A549 (cell line): Measurements from ENCODE around the gene TNIK. TPM values are rescaled to one million over a fixed set of nuclear protein-coding genes. Genes with fewer than 3 reads are reported as not detected.

ENCODE experiments used
- ATAC-seq, 2 experiments: fragments of 200-7000 bp in 1 of 2; fragments of >200 bp in 1 of 2; cut with Nextera tagmentation in 1 of 2; cut with Tn5 transposase in 1 of 2; 3 replicates each; pipeline versions ENCODE4 v1.8.0 to v1.9.1; 2018 to 2020; ENCODE audit warnings: mild to moderate bottlenecking in 1 of 2, moderate library complexity in 1 of 2
- CTCF ChIA-PET: fragments of 300-600 bp; sonication (Branson Sonifier 250); formaldehyde crosslinking; extraction: SDS; loops from one replicate; lab custom pipeline; 2021; ENCODE audit warnings: antibody characterized with exemption, inconsistent platforms; lab: Yijun Ruan, JAX
- POLR2A ChIA-PET: fragments of 350-600 bp; formaldehyde crosslinking; extraction: SDS; loops from one replicate; lab custom pipeline; 2021; ENCODE audit warnings: antibody characterized with exemption, inconsistent platforms; lab: Yijun Ruan, JAX
- DNase-seq, 2 experiments: peaks; one replicate each; pipeline versions ENCODE4 v3.0.0 to v3.0.0-alpha.2; 2011 to 2016; ENCODE audit warnings: low read depth in 1 of 2, low spot score in 1 of 2
- FAIRE-seq: peaks from 2 replicates; lab custom pipeline; 2011; peaks lifted over from hg19 to GRCh38; lab: Jason Lieb, UNC
- H3K27ac ChIP-seq, 2 experiments: fragments of >200 bp; sonication (Bioruptor Twin); formaldehyde crosslinking; 3 replicates each; pipeline ENCODE4 v1.5.1; 2016 to 2017
- H3K4me1 ChIP-seq: fragments of >200 bp; sonication (Bioruptor Twin); formaldehyde crosslinking; 3 replicates; pipeline ENCODE4 v1.6.1; 2016
- H3K4me2 ChIP-seq: fragments of >200 bp; sonication (Bioruptor Twin); formaldehyde crosslinking; 3 replicates; pipeline ENCODE4 v1.6.1; 2016
- H3K4me3 ChIP-seq: fragments of >200 bp; sonication (Bioruptor Twin); formaldehyde crosslinking; 3 replicates; pipeline ENCODE4 v1.5.1; 2016
- H3K9me3 ChIP-seq: fragments of >200 bp; sonication (Bioruptor Twin); formaldehyde crosslinking; 3 replicates; pipeline ENCODE4 v1.6.1; 2016
- BHLHE40 ChIP-seq: IDR thresholded peaks from 2 replicates; pipeline ENCODE4 v1.6.1; 2012; ENCODE audit warnings: low read depth, low read length, inconsistent platforms
- CEBPB ChIP-seq, 2 experiments: fragments of >200 bp in 1 of 2; sonication (Bioruptor Twin) in 1 of 2; formaldehyde crosslinking in 1 of 2; IDR thresholded peaks; 2 replicates each; pipeline ENCODE4 v1.6.1; 2012 to 2016
- CHD4 ChIP-seq: fragments of 200-600 bp; sonication (generic); IDR thresholded peaks from 2 replicates; pipeline ENCODE4 v1.6.1; 2016; ENCODE audit warnings: antibody characterized with exemption, mild to moderate bottlenecking, borderline replicate concordance
- EHF ChIP-seq: fragments of 250-450 bp; sonication (Bioruptor Pico); IDR thresholded peaks from 2 replicates; pipeline ENCODE4 v1.5.0; 2020; ENCODE audit warnings: mild to moderate bottlenecking
- FOSB ChIP-seq: fragments of 250-450 bp; sonication (Bioruptor Pico); IDR thresholded peaks from 2 replicates; pipeline ENCODE4 v1.5.0; 2020; ENCODE audit warnings: mild to moderate bottlenecking, moderate library complexity
- FOSL2 ChIP-seq, 2 experiments: fragments of 450-650 bp in 1 of 2; fragments of >200 bp in 1 of 2; sonication (Bioruptor Twin) in 1 of 2; formaldehyde crosslinking; IDR thresholded peaks; 2 replicates each; pipeline versions ENCODE4 v1.5.0 to v1.6.1; 2016 to 2020; ENCODE audit warnings: mild to moderate bottlenecking in 1 of 2, moderate library complexity in 1 of 2
- GATA3 ChIP-seq: IDR thresholded peaks from 2 replicates; pipeline ENCODE4 v1.6.1; 2012; ENCODE audit warnings: borderline replicate concordance
- HEYL ChIP-seq: fragments of 250-450 bp; sonication (Bioruptor Pico); IDR thresholded peaks from 2 replicates; pipeline ENCODE4 v1.8.0; 2021; ENCODE audit warnings: mild to moderate bottlenecking, moderate library complexity
- KDM5A ChIP-seq: fragments of 200-600 bp; sonication (generic); IDR thresholded peaks from 2 replicates; pipeline ENCODE4 v1.6.1; 2016; ENCODE audit warnings: antibody characterized with exemption, mild to moderate bottlenecking
- NPAS2 ChIP-seq: fragments of 250-450 bp; sonication (Bioruptor Pico); IDR thresholded peaks from 2 replicates; pipeline ENCODE4 v1.8.0; 2022; ENCODE audit warnings: mild to moderate bottlenecking, moderate library complexity, borderline replicate concordance
- PHF8 ChIP-seq: fragments of 200-600 bp; sonication (generic); IDR thresholded peaks from 2 replicates; pipeline ENCODE4 v1.6.1; 2016; ENCODE audit warnings: low read depth, mild to moderate bottlenecking, antibody characterized with exemption, moderate library complexity, borderline replicate concordance
- POLR2A ChIP-seq: IDR thresholded peaks from 2 replicates; pipeline ENCODE4 v1.6.1; 2012; ENCODE audit warnings: mild to moderate bottlenecking, low read length
- RAD21 ChIP-seq, 2 experiments: fragments of >200 bp in 1 of 2; sonication (Bioruptor Twin) in 1 of 2; formaldehyde crosslinking in 1 of 2; IDR thresholded peaks in 1 of 2; conservative IDR thresholded peaks in 1 of 2; 2 replicates in 1 of 2; 3 replicates in 1 of 2; pipeline ENCODE4 v1.6.1; 2012 to 2018; ENCODE audit warnings: inconsistent platforms in 1 of 2
- RNF2 ChIP-seq: fragments of 200-600 bp; sonication (generic); IDR thresholded peaks from 2 replicates; pipeline ENCODE4 v1.6.1; 2016; ENCODE audit warnings: low read depth, mild to moderate bottlenecking, antibody characterized with exemption, moderate library complexity, borderline replicate concordance
- SREBF2 ChIP-seq: fragments of 450-650 bp; IDR thresholded peaks from 2 replicates; pipeline ENCODE4 v1.6.1; 2014; ENCODE audit warnings: mild to moderate bottlenecking, moderate library complexity
- TFCP2L1 ChIP-seq: fragments of 250-450 bp; sonication (Bioruptor Pico); IDR thresholded peaks from 2 replicates; pipeline ENCODE4 v1.5.0; 2021; ENCODE audit warnings: mild to moderate bottlenecking
- TP53 ChIP-seq: fragments of 250-450 bp; sonication (Bioruptor Pico); IDR thresholded peaks from 2 replicates; pipeline ENCODE4 v1.5.0; 2021; ENCODE audit warnings: mild to moderate bottlenecking, moderate library complexity
- ZFP36 ChIP-seq: fragments of 450-650 bp; IDR thresholded peaks from 2 replicates; pipeline ENCODE4 v1.6.1; 2014; ENCODE audit warnings: borderline replicate concordance; ENCODE audit not compliant: partially characterized antibody
- ZSCAN20 ChIP-seq: fragments of 250-450 bp; sonication (Bioruptor Pico); IDR thresholded peaks from 2 replicates; pipeline ENCODE4 v1.8.0; 2022; ENCODE audit warnings: mild to moderate bottlenecking, moderate library complexity
- WGBS: methylation state at CpG from one replicate; pipeline ENCODE4 v1.1.6; 2017; ENCODE audit errors: missing lambda C conversion rate; 5-methylcytosine and 5-hydroxymethylcytosine counted together
- polyA plus RNA-seq, 4 experiments: library from polyadenylated mRNA; depleted of rRNA in 3 of 4; stranded (reverse); fragments of >200 nt; fragmentation: RNase III in 1 of 4; extraction: RNeasy Plus Mini Kit Qiagen cat#74134 plus additional on column Dnase treatment in 1 of 4; gene quantifications; 2 replicates in 3 of 4; 3 replicates in 1 of 4; pipeline ENCODE4 v1.2.3, GENCODE V29; 2011 to 2017
- TF ChIP-seq, protein P1 (sequence below): fragments of >200 bp; sonication (Bioruptor Twin); formaldehyde crosslinking; IDR thresholded peaks from 3 replicates; pipeline ENCODE4 v1.6.1; 2016
- TF ChIP-seq, protein P2 (sequence below): fragments of 200-600 bp; sonication (generic); IDR thresholded peaks from 2 replicates; pipeline ENCODE4 v1.6.1; 2016; ENCODE audit warnings: antibody characterized with exemption, mild to moderate bottlenecking, moderate library complexity
- TF ChIP-seq, protein P3 (sequence below): IDR thresholded peaks from 2 replicates; pipeline ENCODE4 v1.6.1; 2012

Gene TNIK
- polyA plus RNA-seq, 2 of the 4 experiments (the other 2 are of a cell fraction), result 1.6 to 1.8 TPM

DNA sequence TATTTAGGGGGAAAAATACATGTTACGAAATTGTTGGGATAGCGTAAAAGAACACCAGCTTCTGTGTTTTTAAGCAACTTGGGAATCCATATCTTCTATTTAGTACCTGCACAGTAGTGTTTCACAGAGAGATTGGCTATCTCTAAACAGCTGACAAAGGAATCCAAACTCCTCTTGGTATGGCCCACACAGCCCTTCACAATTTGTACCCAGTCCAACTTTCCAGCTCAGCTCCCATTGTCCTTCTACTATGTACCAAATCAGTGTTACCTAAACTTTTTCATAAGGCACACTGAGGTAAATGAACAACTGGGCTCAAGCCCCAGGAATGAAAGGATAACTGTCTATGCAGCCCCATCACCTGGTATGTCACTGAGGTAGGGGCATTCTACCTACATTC lies 61.9 kb downstream of the TNIK start:
- H3K4me3 ChIP-seq, result no peak overlapping the region
- ChIA-PET CTCF (interaction anchor here (1.2 kb wide), 1 partner anchor 17 kb away, joined by 3 read pairs; no protein-coding TSS in a partner anchor), POLR2A (no interaction called here)
- WGBS, result 88% methylated on average over 2 of the region's 2 CpGs
- no peak overlapping the region for H3K4me2 ChIP-seq
- no peaks in the 10 kb centered on the region for H3K9me3 ChIP-seq
- ATAC-seq, result no peak
- TF ChIP-seq, protein P1, sequence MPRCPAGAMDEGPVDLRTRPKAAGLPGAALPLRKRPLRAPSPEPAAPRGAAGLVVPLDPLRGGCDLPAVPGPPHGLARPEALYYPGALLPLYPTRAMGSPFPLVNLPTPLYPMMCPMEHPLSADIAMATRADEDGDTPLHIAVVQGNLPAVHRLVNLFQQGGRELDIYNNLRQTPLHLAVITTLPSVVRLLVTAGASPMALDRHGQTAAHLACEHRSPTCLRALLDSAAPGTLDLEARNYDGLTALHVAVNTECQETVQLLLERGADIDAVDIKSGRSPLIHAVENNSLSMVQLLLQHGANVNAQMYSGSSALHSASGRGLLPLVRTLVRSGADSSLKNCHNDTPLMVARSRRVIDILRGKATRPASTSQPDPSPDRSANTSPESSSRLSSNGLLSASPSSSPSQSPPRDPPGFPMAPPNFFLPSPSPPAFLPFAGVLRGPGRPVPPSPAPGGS, result no peak
- no peak for TF ChIP-seq EHF (CRISPR knock-in tag)
- TF ChIP-seq, protein P2, sequence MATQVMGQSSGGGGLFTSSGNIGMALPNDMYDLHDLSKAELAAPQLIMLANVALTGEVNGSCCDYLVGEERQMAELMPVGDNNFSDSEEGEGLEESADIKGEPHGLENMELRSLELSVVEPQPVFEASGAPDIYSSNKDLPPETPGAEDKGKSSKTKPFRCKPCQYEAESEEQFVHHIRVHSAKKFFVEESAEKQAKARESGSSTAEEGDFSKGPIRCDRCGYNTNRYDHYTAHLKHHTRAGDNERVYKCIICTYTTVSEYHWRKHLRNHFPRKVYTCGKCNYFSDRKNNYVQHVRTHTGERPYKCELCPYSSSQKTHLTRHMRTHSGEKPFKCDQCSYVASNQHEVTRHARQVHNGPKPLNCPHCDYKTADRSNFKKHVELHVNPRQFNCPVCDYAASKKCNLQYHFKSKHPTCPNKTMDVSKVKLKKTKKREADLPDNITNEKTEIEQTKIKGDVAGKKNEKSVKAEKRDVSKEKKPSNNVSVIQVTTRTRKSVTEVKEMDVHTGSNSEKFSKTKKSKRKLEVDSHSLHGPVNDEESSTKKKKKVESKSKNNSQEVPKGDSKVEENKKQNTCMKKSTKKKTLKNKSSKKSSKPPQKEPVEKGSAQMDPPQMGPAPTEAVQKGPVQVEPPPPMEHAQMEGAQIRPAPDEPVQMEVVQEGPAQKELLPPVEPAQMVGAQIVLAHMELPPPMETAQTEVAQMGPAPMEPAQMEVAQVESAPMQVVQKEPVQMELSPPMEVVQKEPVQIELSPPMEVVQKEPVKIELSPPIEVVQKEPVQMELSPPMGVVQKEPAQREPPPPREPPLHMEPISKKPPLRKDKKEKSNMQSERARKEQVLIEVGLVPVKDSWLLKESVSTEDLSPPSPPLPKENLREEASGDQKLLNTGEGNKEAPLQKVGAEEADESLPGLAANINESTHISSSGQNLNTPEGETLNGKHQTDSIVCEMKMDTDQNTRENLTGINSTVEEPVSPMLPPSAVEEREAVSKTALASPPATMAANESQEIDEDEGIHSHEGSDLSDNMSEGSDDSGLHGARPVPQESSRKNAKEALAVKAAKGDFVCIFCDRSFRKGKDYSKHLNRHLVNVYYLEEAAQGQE, result no peak
- TF ChIP-seq, protein P3, sequence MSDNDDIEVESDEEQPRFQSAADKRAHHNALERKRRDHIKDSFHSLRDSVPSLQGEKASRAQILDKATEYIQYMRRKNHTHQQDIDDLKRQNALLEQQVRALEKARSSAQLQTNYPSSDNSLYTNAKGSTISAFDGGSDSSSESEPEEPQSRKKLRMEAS, result no peak
- no peak for TF ChIP-seq BHLHE40
- TF ChIP-seq CEBPB (IDR thresholded peaks at IDR 0.05), result no peak
- TF ChIP-seq RAD21 (conservative IDR thresholded peaks at IDR 0.05 in 1 of 2, IDR thresholded peaks at IDR 0.05 in 1 of 2), result no peak
- no peak for TF ChIP-seq TFCP2L1
- no peak for TF ChIP-seq PHF8
- TF ChIP-seq NPAS2, result no peak
- TF ChIP-seq FOSL2 (IDR thresholded peaks at IDR 0.05), result no peak
- TF ChIP-seq FOSL2 (CRISPR knock-in tag; IDR thresholded peaks at IDR 0.05), result no peak
- no peak for DNase-seq
- H3K4me1 ChIP-seq, result no peaks in the 10 kb centered on the region
- H3K27ac ChIP-seq, result no peak overlapping the region
- FAIRE-seq, result no peak

DNA sequence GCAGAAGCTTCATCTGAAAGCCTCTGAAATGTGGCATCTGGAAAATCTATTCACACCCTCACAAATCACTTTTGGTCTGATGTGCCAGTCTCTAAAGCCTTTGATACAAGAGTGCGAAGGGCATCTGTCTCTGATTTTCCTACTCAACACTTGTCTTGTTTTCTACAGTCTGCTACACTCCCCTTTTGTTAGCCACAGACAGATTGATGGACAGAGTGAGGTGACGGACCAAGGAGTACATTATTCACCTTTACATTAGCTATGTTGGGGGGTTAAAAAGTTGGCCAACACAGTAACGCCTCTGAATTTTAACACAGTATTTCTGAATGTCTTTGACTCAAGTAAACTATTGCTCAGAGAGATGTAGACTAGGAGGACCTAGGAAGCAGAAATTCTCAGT lies 63.1 kb downstream of the TNIK start:
- H3K4me1 ChIP-seq, result no peaks in the 10 kb centered on the region
- no peak for TF ChIP-seq ZFP36
- no peak for TF ChIP-seq ZSCAN20 (CRISPR knock-in tag)
- no peak for TF ChIP-seq RNF2
- TF ChIP-seq KDM5A, result no peak
- no peak for TF ChIP-seq BHLHE40
- no peak for TF ChIP-seq FOSB
- no peak for TF ChIP-seq SREBF2
- no peak for TF ChIP-seq TP53 (CRISPR knock-in tag)
- no peak for TF ChIP-seq CHD4
- ChIA-PET CTCF (no interaction called here), POLR2A (no interaction called here)
- FAIRE-seq (no peak), ATAC-seq (no peak), DNase-seq (no peak)
- H3K4me3 ChIP-seq, result no peak overlapping the region
- no peaks in the 10 kb centered on the region for H3K9me3 ChIP-seq
- H3K27ac ChIP-seq, result no peak overlapping the region
- no peak overlapping the region for H3K4me2 ChIP-seq
- WGBS, result 71% methylated on average over 3 of the region's 3 CpGs

DNA sequence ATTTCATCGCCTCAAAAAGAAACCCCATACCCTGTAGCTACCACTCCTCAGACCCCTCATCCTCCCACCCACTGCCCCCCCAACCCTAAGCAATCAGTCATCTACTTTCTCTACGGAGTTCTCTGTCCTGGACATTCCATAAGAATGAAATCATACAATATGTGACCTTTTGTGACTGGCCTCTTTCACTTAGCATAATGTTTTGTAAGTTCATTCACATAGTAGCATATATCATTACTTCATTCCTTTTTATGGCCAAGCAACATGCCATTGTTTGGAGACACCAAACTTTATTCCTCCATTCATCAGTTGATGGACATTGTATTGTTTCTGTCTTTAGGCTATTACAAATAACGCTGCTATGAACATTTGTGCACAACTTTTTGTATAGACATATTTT lies 64.2 kb downstream of the TNIK start:
- 62% methylated on average over 3 of the region's 3 CpGs for WGBS
- Histone ChIP-seq H3K4me1 (no peaks in the 10 kb centered on the region), H3K27ac (no peak overlapping the region), H3K4me2 (no peak overlapping the region), H3K4me3 (no peak overlapping the region), H3K9me3 (no peaks in the 10 kb centered on the region)
- DNase-seq (no peak), ATAC-seq (no peak), FAIRE-seq (no peak)
- TF ChIP-seq HEYL (CRISPR knock-in tag) (no peak), NPAS2 (no peak), POLR2A (no peak), KDM5A (no peak), GATA3 (no peak)
- ChIA-PET POLR2A (no interaction called here), CTCF (no interaction called here)
